Jurkat, Clone E6-1 (cell line): ENCODE data around the gene C6orf58.
"Not testable (repeated sequence)": the region's sequence is repeated elsewhere in the genome, so short reads cannot be mapped to it uniquely, and the experiment has no call there.

Experiments
- DNase-seq: peaks from one replicate; pipeline ENCODE4 v3.0.0-alpha.2; 2011; ENCODE audit warnings: low read depth, low spot score
- H3K4me3 ChIP-seq: 2 replicates; pipeline ENCODE4 v1.5.1; 2011; ENCODE audit warnings: mild to moderate bottlenecking, low read length, control low read depth, moderate library complexity

The C6orf58 gene

GRCh38 chr6:127587875-127588274 is 10.9 kb downstream of the C6orf58 start:
- H3K4me3 ChIP-seq, result no peak overlapping the region
- no peak for DNase-seq

GRCh38 chr6:127589135-127589534 is 12.2 kb downstream of the C6orf58 start:
- H3K4me3 ChIP-seq, result no peak overlapping the region
- DNase-seq, result no peak

GRCh38 chr6:127590344-127590743 is 13.4 kb downstream of the C6orf58 start:
- DNase-seq, result no peak
- H3K4me3 ChIP-seq, result no peak overlapping the region

GRCh38 chr6:127592964-127593363 is 16.0 kb downstream of the C6orf58 start:
- no peak overlapping the region for H3K4me3 ChIP-seq
- DNase-seq, result no peak

- H3K4me3 ChIP-seq, DNase-seq: not testable (repeated sequence)
These were observed 16.5 kb downstream of the C6orf58 start for GRCh38 chr6:127593456-127593855.

- no peak overlapping the region for H3K4me3 ChIP-seq
- DNase-seq, result peak; percentile 28
These were observed 29.2 kb downstream of the C6orf58 start for GRCh38 chr6:127606131-127606562.

GRCh38 chr6:127608554-127609270 is 31.7 kb downstream of the C6orf58 start:
- no peak overlapping the region for H3K4me3 ChIP-seq
- no peak for DNase-seq

- H3K4me3 ChIP-seq, result no peak overlapping the region
- DNase-seq, result no peak
These were observed 41.8 kb downstream of the C6orf58 start for GRCh38 chr6:127618729-127619128.

- H3K4me3 ChIP-seq, result no peak overlapping the region
- no peak for DNase-seq
These were observed 53.8 kb downstream of the C6orf58 start for GRCh38 chr6:127630800-127631199.

GRCh38 chr6:127634178-127634577 is 57.2 kb downstream of the C6orf58 start:
- H3K4me3 ChIP-seq, result no peak overlapping the region
- no peak for DNase-seq

- no peak overlapping the region for H3K4me3 ChIP-seq
- DNase-seq, result no peak
These were observed 58.1 kb downstream of the C6orf58 start for GRCh38 chr6:127635091-127635490.

- no peak overlapping the region for H3K4me3 ChIP-seq
- no peak for DNase-seq
These were observed 60.9 kb downstream of the C6orf58 start for GRCh38 chr6:127637830-127638409.
